CD4-positive, alpha-beta T cell treated with Interleukin-10 for 1 hour (primary cell): ENCODE data around the gene ZNF362.
A peak's percentile ranks its signal among the peaks of the same experiment; 100 is the strongest.

Experiments used
- DNase-seq: peaks from one replicate; pipeline ENCODE4 v3.0.0-alpha.2; 2020

The ZNF362 gene

GRCh38 chr1:33246171-33246570 lies 10.1 kb upstream of the ZNF362 start:
- no peak for DNase-seq

GRCh38 chr1:33247545-33247944 lies 8.7 kb upstream of the ZNF362 start:
- no peak for DNase-seq

DNA sequence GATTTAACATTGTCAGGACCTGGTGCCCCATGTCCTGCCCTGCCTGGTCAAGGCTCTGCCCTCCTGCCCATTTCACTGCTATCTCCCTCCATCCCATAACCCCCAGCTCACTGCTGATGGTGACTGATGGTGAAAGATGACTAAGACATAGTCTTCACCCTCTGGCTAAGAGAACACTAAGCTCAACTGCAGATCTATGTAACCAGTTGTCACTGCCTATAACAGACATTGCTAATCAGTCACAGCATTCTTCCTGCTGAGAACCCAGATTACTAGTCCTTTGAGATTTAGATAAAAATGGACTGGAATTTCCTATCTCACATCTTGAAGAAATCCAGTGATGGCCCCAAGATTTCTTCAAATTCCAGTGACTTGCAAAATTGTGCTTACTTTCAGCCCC lies 8.0 kb upstream of the ZNF362 start:
- DNase-seq, result no peak

DNA sequence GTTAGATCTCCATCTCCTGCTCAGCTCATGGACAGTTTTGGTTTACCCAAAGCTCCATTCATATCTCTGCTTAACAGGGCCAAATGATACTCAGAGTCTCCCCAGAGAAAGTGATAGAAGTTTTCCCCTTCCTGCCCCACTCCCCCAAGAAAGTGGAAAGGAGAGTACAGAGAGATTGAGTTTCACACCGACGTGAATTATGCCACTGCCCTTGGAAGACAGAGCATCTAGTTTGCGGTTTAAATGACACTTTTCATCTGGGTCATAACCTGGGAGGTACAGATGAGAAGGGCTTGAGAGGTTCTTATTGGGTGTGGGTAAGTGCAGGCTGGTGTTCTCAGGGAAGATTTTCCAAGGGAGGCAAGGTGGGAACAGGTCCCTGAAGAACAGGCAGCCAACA lies 6.9 kb upstream of the ZNF362 start:
- DNase-seq, result no peak

DNA sequence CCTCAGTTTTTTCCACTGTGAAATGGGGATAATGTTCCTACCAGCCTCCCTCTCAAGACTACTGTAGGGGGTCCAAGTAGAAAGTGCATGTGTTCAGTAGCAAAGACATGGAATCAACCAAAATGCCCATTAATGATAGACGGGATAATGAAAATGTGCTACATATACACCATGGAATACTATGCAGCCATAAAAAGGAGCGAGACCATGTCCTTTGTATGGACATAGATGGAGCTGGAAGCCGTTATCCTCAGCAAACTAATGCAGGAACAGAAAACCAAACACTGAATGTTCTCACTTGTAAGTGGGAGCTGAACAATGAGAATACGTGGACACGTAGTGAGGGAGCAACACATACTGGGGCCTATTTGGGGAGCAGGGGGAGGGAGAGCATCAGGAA lies 6.1 kb upstream of the ZNF362 start:
- DNase-seq, result no peak

DNA sequence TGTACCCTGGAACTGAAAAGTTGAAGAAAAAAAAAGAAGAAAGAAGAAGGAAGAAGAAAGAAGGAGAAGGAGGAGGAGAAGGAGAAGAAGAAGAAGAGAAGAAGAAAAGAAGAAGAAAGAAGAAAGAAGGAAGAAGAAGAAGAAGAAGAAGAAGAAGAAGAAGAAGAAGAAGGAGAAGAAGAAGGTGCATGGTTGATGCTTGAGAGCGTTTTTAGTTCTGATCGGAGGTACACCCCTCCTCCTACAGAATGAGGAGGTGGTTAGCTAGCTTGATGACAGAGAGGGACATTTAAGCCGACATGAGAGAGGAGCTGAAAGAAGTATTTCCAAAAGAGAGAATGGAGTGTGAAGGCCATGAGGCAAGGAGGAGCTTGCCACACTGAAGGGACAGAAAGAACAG lies 5.6 kb upstream of the ZNF362 start:
- DNase-seq, result no peak

DNA sequence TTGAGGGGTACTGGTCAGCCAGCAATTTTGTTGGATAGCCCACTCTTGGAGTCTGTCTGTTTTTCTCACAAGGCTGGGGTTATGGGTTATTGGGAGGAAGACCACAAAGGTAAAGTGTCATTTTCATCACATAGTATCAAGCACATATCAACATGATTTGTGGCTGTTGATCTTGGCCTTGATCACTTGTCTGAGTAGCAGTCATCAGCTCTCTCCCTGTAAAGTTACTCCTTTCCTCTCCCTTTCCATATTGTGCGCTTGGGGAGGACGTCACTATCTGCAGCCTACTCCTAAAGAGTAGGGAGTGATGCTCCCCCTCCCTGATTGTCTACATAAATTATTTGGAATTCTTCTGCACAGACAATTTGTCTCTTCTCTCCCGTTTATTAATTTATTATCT lies 1.8 kb upstream of the ZNF362 start:
- DNase-seq, result no peak

DNA sequence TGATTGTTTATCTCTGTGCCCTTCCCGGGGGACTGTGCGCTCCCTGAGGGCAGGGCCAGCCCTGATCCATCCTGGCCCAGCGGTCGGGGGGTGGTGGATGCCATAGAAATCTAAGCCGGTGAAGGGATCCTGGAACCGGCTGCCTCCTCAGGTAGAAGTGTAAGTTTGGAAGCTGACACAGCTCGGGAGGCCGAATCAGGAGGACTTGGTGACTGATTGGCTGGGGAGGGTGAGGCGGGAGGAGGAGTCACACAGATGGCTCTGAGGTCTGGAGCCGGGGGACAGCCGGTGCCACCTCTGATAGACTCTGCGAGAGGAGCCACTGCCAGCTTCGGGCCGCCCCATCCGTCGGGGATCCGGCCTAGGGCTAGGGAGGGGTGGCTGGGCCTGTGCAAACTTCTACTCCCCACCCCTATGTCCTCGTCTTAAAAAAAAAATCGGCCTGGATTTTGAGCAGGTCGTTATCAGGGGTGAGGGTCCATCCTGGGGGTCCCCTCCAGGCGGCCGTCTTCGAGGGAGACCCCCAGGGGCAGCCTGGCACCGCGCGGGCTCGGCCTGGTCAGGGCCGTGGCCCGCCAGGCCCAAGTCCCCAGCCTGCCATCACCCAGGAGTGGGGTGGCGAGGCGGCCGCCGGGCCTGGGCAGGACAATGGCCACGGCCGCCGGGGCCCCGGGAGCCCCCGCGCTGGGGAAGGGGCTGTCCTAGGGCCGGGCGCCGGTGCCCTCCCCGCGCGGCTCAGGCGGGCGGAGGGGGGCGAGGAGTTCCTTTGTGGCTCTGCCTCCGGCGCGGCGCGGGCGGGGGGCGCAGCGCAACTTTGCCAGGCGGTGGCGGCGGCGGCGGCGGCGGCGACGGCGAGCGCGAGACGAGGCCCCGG lies 708 bp upstream of the ZNF362 start:
- peak; percentile 42 for DNase-seq

- no peak for DNase-seq
Measured at GRCh38 chr1:33256221-33256470, 146 bp upstream of the ZNF362 start.

- no peak for DNase-seq
Measured at GRCh38 chr1:33257207-33257771, 997 bp downstream of the ZNF362 start.

- DNase-seq, result no peak
Measured at GRCh38 chr1:33257772-33258712, 1.8 kb downstream of the ZNF362 start.

GRCh38 chr1:33258788-33259274 lies 2.5 kb downstream of the ZNF362 start:
- DNase-seq, result no peak

GRCh38 chr1:33259879-33260278 lies 3.6 kb downstream of the ZNF362 start:
- DNase-seq, result no peak

GRCh38 chr1:33260439-33260838 lies 4.1 kb downstream of the ZNF362 start:
- DNase-seq, result no peak

GRCh38 chr1:33261344-33261743 lies 5.1 kb downstream of the ZNF362 start:
- DNase-seq, result no peak

DNA sequence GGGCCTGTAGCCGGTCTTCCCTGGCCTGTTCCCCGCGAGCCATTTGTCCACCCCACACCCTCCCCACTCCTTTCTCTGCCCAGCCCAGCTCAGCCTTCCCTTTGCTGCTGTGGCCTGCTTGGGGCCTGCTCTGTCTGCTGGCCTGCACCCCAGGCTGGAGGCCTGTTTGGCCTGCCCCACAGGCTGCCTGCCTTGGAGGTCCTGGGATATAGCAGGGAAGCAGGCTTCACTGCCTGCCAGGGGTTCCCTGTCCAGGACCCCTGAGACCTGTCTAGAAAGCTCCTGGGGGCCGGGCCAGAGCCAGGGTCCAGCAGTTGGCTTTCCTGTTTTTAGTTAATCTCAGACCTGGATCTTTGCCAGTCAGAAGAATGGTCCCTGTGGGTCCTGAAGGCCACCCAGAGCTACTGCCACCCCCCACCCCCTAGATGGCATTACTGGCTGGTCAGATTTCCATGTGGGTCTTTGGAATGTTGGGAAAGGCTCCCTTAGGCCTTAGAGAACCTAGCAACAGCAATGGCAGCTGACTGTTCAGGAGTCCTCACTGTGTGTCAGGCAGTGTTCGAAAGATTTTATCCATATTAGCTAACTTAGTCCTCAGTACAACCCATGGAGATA lies 7.7 kb downstream of the ZNF362 start:
- DNase-seq, result no peak

DNA sequence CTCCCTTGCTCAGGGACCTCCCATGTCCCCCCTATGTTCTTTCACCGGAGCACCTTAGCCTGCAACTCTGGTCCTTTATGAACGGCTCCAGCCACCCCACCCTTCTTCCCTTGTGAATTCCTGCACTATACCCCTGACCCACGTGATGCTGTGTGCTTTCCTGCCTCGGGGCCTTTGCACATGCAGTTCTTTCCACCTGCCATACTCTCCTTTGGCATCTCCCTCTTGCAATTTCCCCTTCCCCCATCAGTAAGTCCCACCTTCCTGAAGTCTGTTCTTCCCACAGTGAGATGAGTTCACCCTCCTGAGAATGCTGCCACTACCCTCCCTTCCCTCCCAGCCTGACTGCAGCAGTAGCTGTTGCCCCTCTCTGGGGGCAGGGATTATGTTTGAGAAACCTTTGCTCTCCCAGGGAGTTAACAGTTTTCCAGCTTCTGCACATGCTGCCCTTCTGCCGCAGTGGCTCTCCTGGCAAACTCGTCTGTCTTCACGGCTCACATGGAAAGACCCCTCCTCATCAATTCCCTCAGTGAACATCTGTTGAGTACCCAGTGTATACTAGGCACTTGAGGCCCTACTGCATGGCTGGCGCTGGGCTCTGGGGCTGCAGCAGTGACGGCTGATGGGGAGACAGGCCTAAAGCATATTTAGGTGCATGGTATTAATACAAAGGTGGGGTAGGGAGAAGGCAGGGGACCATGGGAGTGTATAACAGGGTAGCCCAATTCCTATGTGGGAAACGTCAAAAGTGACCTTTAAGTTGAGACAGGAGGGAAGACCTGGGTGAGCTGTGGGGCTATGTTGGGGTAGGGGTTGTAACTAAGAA lies 9.7 kb downstream of the ZNF362 start:
- DNase-seq, result no peak

- DNase-seq, result no peak
Measured at GRCh38 chr1:33266766-33267165, 10.5 kb downstream of the ZNF362 start.

GRCh38 chr1:33267468-33268205 lies 11.3 kb downstream of the ZNF362 start:
- DNase-seq, result no peak

- DNase-seq, result no peak
Measured at GRCh38 chr1:33268457-33268856, 12.2 kb downstream of the ZNF362 start.

DNA sequence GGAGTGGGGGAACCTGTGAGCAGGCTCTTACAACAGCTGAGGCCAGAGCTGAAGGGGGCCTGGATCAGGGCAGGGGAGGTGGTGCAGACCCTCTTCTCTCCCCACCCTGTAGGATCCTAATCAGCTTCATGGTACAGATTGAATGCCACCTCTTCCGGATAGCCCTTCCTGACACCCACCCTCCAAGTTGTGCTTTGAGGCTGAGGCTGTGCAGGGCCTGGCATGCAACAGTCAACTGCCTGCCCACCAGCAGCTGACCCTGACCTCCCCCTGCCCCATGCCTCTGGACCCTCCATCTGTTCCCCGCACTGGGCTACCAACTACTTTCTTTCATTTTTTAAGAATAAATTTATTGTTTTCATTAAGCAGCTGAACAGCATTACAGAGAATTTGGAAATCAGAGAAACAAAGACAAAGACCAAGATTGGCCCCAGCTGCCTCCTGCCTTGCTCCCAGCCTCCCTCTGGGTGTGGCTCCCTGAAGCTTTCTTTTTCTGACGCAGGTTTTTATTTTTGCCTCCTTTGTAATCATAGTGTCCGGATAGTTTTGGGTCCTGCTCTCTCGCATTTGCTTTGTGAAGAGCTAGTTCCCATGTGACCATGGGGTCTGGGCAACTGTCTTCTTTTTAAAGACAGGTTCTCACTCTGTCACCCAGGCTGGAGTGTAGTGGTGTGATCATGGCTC lies 12.8 kb downstream of the ZNF362 start:
- DNase-seq, result no peak
